ENCODE measurements around the gene OTOA. TPM values are rescaled to one million over a fixed set of nuclear protein-coding genes. Genes with fewer than 3 reads are reported as not detected.
"Not testable (repeated sequence)": the region's sequence is repeated elsewhere in the genome, so short reads cannot be mapped to it uniquely, and the experiment has no call there.

Gene OTOA
- total RNA-seq, 1 donor from 2014 or later: 0.11 TPM

- H3K27me3 Mint-ChIP-seq (ENCODE audit: low read depth, unreplicated experiment): peaks cover 30% of the 10 kb centered on the region
- H3K9me3 ChIP-seq (ENCODE audit: insufficient read depth, low read depth, low read length): no peaks in the 10 kb centered on the region
- no peak overlapping the region for H3K27ac ChIP-seq (ENCODE audit: low read depth, low read length)
- no peak overlapping the region for H3K4me2 ChIP-seq (ENCODE audit: low read length)
- H3K36me3 ChIP-seq (ENCODE audit: insufficient read depth, low read length): no peaks in the 10 kb centered on the region
- no peak overlapping the region for H3K9ac ChIP-seq (ENCODE audit: low read length)
- H3K4me1 ChIP-seq (ENCODE audit: insufficient read depth, low read length): no peaks in the 10 kb centered on the region
- no peak overlapping the region for H2AFZ ChIP-seq (ENCODE audit: low read depth, low read length)
- no peaks in the 10 kb centered on the region for H3K79me2 ChIP-seq (ENCODE audit: insufficient read depth, low read length)
- H3K9me3 Mint-ChIP-seq (ENCODE audit: unreplicated experiment): peaks cover 5% of the 10 kb centered on the region
- no peaks in the 10 kb centered on the region for H3K36me3 Mint-ChIP-seq (ENCODE audit: low read depth, unreplicated experiment)
- H3K27me3 ChIP-seq (ENCODE audit: insufficient read depth, low read length): peaks cover 7% of the 10 kb centered on the region
- TF ChIP-seq EZH2 (IDR thresholded peaks at IDR 0.05; ENCODE audit: insufficient read depth, low read length): no peak
- peak; percentile 16 for TF ChIP-seq CTCF (IDR thresholded peaks at IDR 0.05; ENCODE audit: insufficient read depth, low read depth, low read length)
- H3K27ac Mint-ChIP-seq (ENCODE audit: unreplicated experiment): no peak overlapping the region
- no peaks in the 10 kb centered on the region for H4K20me1 ChIP-seq (ENCODE audit: insufficient read depth, low read length)
- DNase-seq (ENCODE audit: low read depth): no peak
- no peak for FAIRE-seq
- no peaks in the 10 kb centered on the region for H3K4me1 Mint-ChIP-seq (ENCODE audit: low read depth, unreplicated experiment)
- H3K4me3 Mint-ChIP-seq (ENCODE audit: unreplicated experiment): no peak overlapping the region
- H3K4me3 ChIP-seq (ENCODE audit: insufficient read depth, low read depth, low read length): no peak overlapping the region
Observed at GRCh38 chr16:21684199-21684598, 20.4 kb downstream of the OTOA start.

GRCh38 chr16:21685034-21685455, 21.3 kb downstream of the OTOA start:
- FAIRE-seq (no peak), DNase-seq (ENCODE audit: low read depth) (no peak)
- no peak overlapping the region for H3K9ac ChIP-seq (ENCODE audit: low read length)
- H3K4me3 ChIP-seq (ENCODE audit: insufficient read depth, low read depth, low read length): no peak overlapping the region
- H4K20me1 ChIP-seq (ENCODE audit: insufficient read depth, low read length): no peaks in the 10 kb centered on the region
- H3K4me2 ChIP-seq (ENCODE audit: low read length): no peak overlapping the region
- Mint-ChIP-seq H3K9me3 (ENCODE audit: unreplicated experiment) (peaks cover 7% of the 10 kb centered on the region), H3K27ac (ENCODE audit: unreplicated experiment) (no peak overlapping the region), H3K27me3 (ENCODE audit: low read depth, unreplicated experiment) (peaks cover 30% of the 10 kb centered on the region), H3K4me3 (ENCODE audit: unreplicated experiment) (no peak overlapping the region), H3K36me3 (ENCODE audit: low read depth, unreplicated experiment) (no peaks in the 10 kb centered on the region), H3K4me1 (ENCODE audit: low read depth, unreplicated experiment) (no peaks in the 10 kb centered on the region)
- TF ChIP-seq CTCF (IDR thresholded peaks at IDR 0.05; ENCODE audit: insufficient read depth, low read depth, low read length) (no peak), EZH2 (IDR thresholded peaks at IDR 0.05; ENCODE audit: insufficient read depth, low read length) (no peak)
- no peaks in the 10 kb centered on the region for H3K79me2 ChIP-seq (ENCODE audit: insufficient read depth, low read length)
- no peaks in the 10 kb centered on the region for H3K36me3 ChIP-seq (ENCODE audit: insufficient read depth, low read length)
- H3K27ac ChIP-seq (ENCODE audit: low read depth, low read length): no peak overlapping the region
- no peaks in the 10 kb centered on the region for H3K9me3 ChIP-seq (ENCODE audit: insufficient read depth, low read depth, low read length)
- peaks cover 9% of the 10 kb centered on the region for H3K27me3 ChIP-seq (ENCODE audit: insufficient read depth, low read length)
- no peak overlapping the region for H2AFZ ChIP-seq (ENCODE audit: low read depth, low read length)
- no peaks in the 10 kb centered on the region for H3K4me1 ChIP-seq (ENCODE audit: insufficient read depth, low read length)

- Histone ChIP-seq H2AFZ (ENCODE audit: low read depth, low read length) (no peak overlapping the region), H3K9me3 (ENCODE audit: insufficient read depth, low read depth, low read length) (no peaks in the 10 kb centered on the region), H3K27me3 (ENCODE audit: insufficient read depth, low read length) (peaks cover 2% of the 10 kb centered on the region), H3K27ac (ENCODE audit: low read depth, low read length) (no peak overlapping the region), H3K4me3 (ENCODE audit: insufficient read depth, low read depth, low read length) (no peak overlapping the region), H3K4me2 (ENCODE audit: low read length) (no peak overlapping the region), H3K4me1 (ENCODE audit: insufficient read depth, low read length) (no peaks in the 10 kb centered on the region), H3K36me3 (ENCODE audit: insufficient read depth, low read length) (no peaks in the 10 kb centered on the region), H3K79me2 (ENCODE audit: insufficient read depth, low read length) (no peaks in the 10 kb centered on the region), H3K9ac (ENCODE audit: low read length) (no peak overlapping the region), H4K20me1 (ENCODE audit: insufficient read depth, low read length) (no peaks in the 10 kb centered on the region)
- DNase-seq (ENCODE audit: low read depth) (no peak), FAIRE-seq (no peak)
- H3K27ac Mint-ChIP-seq (ENCODE audit: unreplicated experiment): no peak overlapping the region
- H3K9me3 Mint-ChIP-seq (ENCODE audit: unreplicated experiment): peaks cover 7% of the 10 kb centered on the region
- TF ChIP-seq CTCF (IDR thresholded peaks at IDR 0.05; ENCODE audit: insufficient read depth, low read depth, low read length): no peak
- TF ChIP-seq EZH2 (IDR thresholded peaks at IDR 0.05; ENCODE audit: insufficient read depth, low read length): no peak
- H3K4me3 Mint-ChIP-seq (ENCODE audit: unreplicated experiment): no peak overlapping the region
- H3K36me3 Mint-ChIP-seq (ENCODE audit: low read depth, unreplicated experiment): no peaks in the 10 kb centered on the region
- no peaks in the 10 kb centered on the region for H3K4me1 Mint-ChIP-seq (ENCODE audit: low read depth, unreplicated experiment)
- peaks cover 15% of the 10 kb centered on the region for H3K27me3 Mint-ChIP-seq (ENCODE audit: low read depth, unreplicated experiment)
Observed at GRCh38 chr16:21689107-21689506, 25.3 kb downstream of the OTOA start.

- not testable (repeated sequence) for H3K79me2 ChIP-seq (ENCODE audit: insufficient read depth, low read length); H3K9me3 Mint-ChIP-seq (ENCODE audit: unreplicated experiment); H3K36me3 ChIP-seq (ENCODE audit: insufficient read depth, low read length); H4K20me1 ChIP-seq (ENCODE audit: insufficient read depth, low read length); H3K27ac Mint-ChIP-seq (ENCODE audit: unreplicated experiment); FAIRE-seq; H3K4me3 Mint-ChIP-seq (ENCODE audit: unreplicated experiment); H3K4me2 ChIP-seq (ENCODE audit: low read length); H3K27me3 ChIP-seq (ENCODE audit: insufficient read depth, low read length); H3K4me3 ChIP-seq (ENCODE audit: insufficient read depth, low read depth, low read length); DNase-seq (ENCODE audit: low read depth); H2AFZ ChIP-seq (ENCODE audit: low read depth, low read length); H3K27ac ChIP-seq (ENCODE audit: low read depth, low read length); H3K4me1 ChIP-seq (ENCODE audit: insufficient read depth, low read length); H3K9me3 ChIP-seq (ENCODE audit: insufficient read depth, low read depth, low read length); H3K4me1 Mint-ChIP-seq (ENCODE audit: low read depth, unreplicated experiment); H3K36me3 Mint-ChIP-seq (ENCODE audit: low read depth, unreplicated experiment); H3K9ac ChIP-seq (ENCODE audit: low read length)
- peaks cover 16% of the 10 kb centered on the region for H3K27me3 Mint-ChIP-seq (ENCODE audit: low read depth, unreplicated experiment)
Observed at GRCh38 chr16:21690967-21691366, 27.2 kb downstream of the OTOA start.

Data from astrocyte (in vitro differentiated cells and primary cell).